Metanephros (tissue), 2 donors: ENCODE data around the gene UBTD2. TPM values are rescaled to one million over a fixed set of nuclear protein-coding genes. Genes with fewer than 3 reads are reported as not detected.

Experiments used
- small RNA-seq: library from RNA; depleted of rRNA; stranded (forward); fragments of <200 nt; gene quantifications from one replicate; pipeline ENCODE3, GENCODE V24; 2014; ENCODE audit warnings: low replicate concordance
- total RNA-seq: library from RNA; depleted of rRNA; stranded (reverse); fragments of >200 nt; gene quantifications from one replicate; pipeline ENCODE4 v1.2.3, GENCODE V29; 2014

UBTD2 gene, protein sequence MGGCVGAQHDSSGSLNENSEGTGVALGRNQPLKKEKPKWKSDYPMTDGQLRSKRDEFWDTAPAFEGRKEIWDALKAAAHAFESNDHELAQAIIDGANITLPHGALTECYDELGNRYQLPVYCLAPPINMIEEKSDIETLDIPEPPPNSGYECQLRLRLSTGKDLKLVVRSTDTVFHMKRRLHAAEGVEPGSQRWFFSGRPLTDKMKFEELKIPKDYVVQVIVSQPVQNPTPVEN
- total RNA-seq, result 38.5 TPM

DNA sequence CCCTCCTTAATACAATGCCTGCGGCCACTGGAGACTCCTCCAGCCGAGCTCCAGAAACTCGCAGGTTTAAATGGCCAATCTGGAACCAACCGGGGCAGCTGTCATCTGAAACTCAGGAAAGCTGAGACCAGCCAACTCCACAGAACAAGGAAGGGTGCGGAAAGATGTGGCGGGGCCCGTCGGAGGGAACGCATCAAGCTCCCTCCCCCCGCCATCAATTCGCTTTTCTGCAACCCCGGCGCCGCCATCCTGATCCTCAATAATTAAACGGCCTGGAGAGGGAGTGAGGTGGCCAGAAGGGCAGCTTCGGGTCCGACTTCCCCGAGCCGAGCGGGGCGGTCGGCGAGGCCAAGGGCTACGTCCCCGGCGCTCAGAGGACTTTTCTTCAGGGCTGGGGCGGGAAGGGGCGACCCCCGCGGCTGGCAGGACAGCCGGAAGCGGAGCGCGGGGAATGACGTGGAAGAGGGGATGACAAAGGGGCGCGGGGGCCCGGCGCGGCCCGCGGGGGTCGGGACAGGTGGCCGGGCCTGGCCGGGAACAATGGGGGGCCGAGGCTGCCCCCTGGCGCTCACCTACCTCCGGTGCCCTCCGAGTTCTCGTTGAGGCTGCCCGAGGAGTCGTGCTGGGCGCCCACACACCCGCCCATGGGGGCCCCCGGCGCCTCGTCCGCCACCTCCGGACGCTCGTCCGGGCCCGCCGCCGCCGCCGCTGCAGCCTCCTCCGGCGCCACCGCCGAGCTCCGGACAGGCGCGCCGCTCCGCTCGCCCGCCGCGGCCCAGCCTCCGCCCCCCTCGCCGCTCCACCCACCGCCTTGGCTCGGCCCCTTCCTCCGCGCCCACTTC lies at the start of gene UBTD2:
Gene UBTD2 (minus strand): TSS at position 745 of the 842 bp plus-strand sequence. CDS start 99 bp downstream, at position 646.

DNA sequence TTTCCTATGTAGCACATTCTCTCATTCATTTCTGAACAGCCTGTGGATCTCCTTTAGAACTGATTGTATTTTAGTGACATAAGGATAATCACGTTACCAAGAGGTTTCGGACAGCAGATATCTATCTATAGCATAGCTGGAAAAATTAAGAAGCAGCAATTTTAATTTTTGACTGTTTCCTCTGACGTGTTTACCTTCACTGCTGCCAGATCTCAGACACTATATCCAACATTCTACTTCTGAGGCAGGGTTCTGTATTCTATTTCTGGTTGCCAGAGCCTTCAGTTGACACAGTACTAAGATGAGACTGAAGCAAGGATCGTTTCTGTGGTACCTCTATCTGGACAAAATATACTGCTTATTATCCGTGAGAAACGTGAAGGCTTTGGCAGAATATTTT lies 89.7 kb downstream of the UBTD2 start, which contains the start of gene EFCAB9:
Gene EFCAB9 (plus strand): TSS at position 301 of the 400 bp plus-strand sequence. CDS start 1 bp downstream, at position 302.

DNA sequence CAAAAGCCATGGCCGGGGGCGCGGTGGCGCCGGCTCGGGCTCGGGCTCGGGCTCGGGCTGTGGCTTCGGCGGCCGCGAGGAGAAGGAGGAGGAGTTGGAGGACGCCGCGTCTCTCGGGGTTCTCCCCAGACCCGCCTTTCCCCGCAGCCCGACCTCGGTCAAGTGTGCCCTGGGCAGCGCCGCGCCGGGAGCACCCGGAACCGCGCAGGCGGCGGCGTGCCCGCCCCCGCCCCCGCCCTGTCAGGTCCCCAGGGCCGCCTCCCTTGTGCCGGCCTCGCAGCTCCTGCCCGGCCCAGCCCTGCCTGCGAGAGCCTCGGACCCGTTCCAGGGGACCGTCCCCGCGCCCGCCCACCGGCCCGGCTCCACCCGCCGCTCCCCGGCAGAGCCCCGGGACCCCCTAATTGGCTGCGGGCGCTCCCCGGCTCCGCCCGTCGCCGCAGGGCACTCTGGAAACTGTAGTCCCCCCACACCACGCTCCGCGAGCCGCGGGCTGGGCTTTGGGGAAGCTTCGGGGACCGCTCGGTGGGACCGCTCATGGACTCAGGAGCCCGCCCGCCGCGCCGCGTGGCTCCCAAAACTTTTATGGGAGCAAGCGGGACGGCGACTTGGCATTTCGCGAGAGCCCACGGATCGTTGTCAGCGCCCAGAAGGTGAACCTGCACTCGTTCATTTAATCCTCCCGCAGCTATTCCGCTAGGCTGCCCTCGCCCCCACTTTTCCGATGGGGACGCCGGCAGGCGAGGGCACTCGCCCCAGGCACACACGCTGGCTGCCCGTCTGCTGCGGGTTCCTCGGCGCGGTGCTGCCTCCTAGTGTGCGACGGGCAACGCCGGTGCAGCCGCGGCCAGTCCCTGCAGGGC lies 95.3 kb downstream of the UBTD2 start, which contains the start of gene STK10:
Gene STK10 (minus strand): TSS at position 192 of the 860 bp plus-strand sequence. CDS start 182 bp downstream, at position 10.

Small RNA genes lying within 50 kb of the gene (small RNA-seq; reads per million reads assigned to genes)
- not detected for gene RF00191

Other genes starting within 250 kb of the UBTD2 start
- gene STK10, start 95.5 kb downstream of the UBTD2 start, total RNA-seq, result 30.2 TPM
- gene EFCAB9, start 89.6 kb downstream of the UBTD2 start, total RNA-seq, result not detected
- gene SH3PXD2B, start 170.8 kb upstream of the UBTD2 start, total RNA-seq, result 16.2 TPM